ENCODE measurements around the gene PRRC2B.

Gene PRRC2B

DNA sequence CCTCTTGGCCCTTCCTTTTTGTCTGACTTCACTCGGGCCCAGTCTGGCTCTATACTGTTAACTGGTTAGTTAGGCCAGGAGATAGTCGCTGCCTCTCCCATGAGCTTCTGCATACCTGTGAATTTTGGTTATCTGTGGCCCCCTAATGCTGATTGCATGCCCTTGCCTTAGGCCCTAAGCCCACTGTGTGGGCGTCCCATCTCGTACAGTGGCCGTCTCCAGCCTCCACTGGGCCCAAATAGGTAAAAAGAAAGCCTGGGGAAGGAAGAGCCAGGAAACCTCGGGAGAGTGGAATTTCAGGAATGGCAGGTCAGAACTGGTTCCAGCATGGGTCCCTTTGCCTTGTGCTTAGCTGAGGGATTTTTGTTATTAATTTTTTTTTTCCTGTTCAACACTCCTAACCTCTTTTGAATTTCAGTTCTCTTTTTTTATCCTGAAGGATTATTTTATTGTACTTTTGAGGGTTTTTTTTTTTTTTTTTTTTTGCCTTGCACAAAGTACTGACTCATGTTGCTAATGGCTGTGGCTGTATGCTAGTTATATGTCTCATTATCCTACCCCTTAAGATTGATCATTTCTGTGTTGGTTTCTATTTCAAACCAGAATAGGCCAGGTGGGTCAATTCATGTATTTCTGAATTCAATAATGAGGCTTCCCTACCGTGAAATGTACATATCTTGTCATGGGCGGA is 3.4 kb downstream of the PRRC2B start:
- peaks cover 19% of the 10 kb centered on the region for H3K36me3 ChIP-seq (ENCODE audit: insufficient read depth, insufficient read length, low read length)
- no peaks in the 10 kb centered on the region for H3K27me3 ChIP-seq (ENCODE audit: insufficient read depth, insufficient read length)
- peak overlapping the region; percentile 81 for H3K9ac ChIP-seq (ENCODE audit: insufficient read length, low read depth)
- no peak for DNase-seq (ENCODE audit: low read depth, low spot score)
- H3K9me3 ChIP-seq (ENCODE audit: insufficient read depth, low read length), result no peaks in the 10 kb centered on the region
- peak overlapping the region; percentile 27 for H3K4me3 ChIP-seq (ENCODE audit: insufficient read length, low read depth)
- TF ChIP-seq SUZ12 (IDR thresholded peaks at IDR 0.05; ENCODE audit: extremely low read depth, insufficient read depth, insufficient read length) (no peak), ZNF274 (IDR thresholded peaks at IDR 0.05; ENCODE audit: low read depth, low read length) (no peak), YY1 (IDR thresholded peaks at IDR 0.05; ENCODE audit: insufficient read depth, insufficient read length) (no peak)
- peaks cover 12% of the 10 kb centered on the region for H3K4me1 ChIP-seq (ENCODE audit: insufficient read depth, insufficient read length)

DNA sequence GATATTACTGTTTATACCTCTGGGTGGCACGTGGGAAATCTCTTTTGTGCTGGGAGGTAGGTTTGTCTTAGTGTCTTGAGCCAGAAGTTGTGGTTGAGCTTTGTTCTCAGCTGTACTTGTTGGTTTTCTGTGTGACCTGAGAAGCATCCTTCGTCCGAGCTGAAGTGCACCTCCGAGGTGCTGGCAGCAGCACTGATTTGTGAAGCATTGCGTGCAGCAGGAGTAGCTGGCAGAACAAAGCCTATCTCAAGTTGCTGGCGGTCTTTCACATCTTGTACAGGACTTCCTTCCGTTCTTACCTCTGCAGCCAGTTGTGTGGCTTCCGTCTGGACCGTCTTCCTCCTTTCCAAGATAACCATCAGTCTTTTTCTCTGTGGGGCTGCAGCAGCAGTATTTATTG is 4.3 kb downstream of the PRRC2B start:
- TF ChIP-seq SUZ12 (IDR thresholded peaks at IDR 0.05; ENCODE audit: extremely low read depth, insufficient read depth, insufficient read length) (no peak), ZNF274 (IDR thresholded peaks at IDR 0.05; ENCODE audit: low read depth, low read length) (no peak), YY1 (IDR thresholded peaks at IDR 0.05; ENCODE audit: insufficient read depth, insufficient read length) (no peak)
- Histone ChIP-seq H3K36me3 (ENCODE audit: insufficient read depth, insufficient read length, low read length) (peaks cover 23% of the 10 kb centered on the region), H3K9ac (ENCODE audit: insufficient read length, low read depth) (no peak overlapping the region), H3K4me3 (ENCODE audit: insufficient read length, low read depth) (no peak overlapping the region), H3K9me3 (ENCODE audit: insufficient read depth, low read length) (no peaks in the 10 kb centered on the region), H3K27me3 (ENCODE audit: insufficient read depth, insufficient read length) (no peaks in the 10 kb centered on the region), H3K4me1 (ENCODE audit: insufficient read depth, insufficient read length) (peaks cover 18% of the 10 kb centered on the region)
- DNase-seq (ENCODE audit: low read depth, low spot score), result no peak

DNA sequence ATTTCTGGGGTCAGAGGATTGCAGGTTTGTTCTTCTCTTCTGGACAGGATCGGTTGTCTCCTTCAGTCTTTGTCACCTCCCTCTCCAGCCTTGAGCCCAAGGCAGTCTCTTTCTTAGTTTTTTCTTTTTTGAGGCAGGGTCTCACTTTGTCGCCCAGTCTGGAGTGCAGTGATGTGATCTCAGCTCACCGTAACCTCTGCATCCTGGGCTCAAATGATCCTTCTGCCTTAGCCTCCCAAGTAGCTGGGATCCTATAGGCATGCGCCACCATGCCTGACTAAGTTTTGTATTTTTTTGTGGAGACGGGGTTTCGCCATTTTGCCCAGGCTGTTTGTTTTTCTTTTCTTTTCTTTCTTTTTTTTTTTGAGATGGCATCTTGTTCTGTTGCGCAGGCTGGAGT is 6.1 kb downstream of the PRRC2B start:
- DNase-seq (ENCODE audit: low read depth, low spot score), result no peak
- Histone ChIP-seq H3K4me3 (ENCODE audit: insufficient read length, low read depth) (no peak overlapping the region), H3K27me3 (ENCODE audit: insufficient read depth, insufficient read length) (no peaks in the 10 kb centered on the region), H3K36me3 (ENCODE audit: insufficient read depth, insufficient read length, low read length) (peaks cover 23% of the 10 kb centered on the region), H3K9me3 (ENCODE audit: insufficient read depth, low read length) (no peaks in the 10 kb centered on the region), H3K4me1 (ENCODE audit: insufficient read depth, insufficient read length) (peaks cover 20% of the 10 kb centered on the region), H3K9ac (ENCODE audit: insufficient read length, low read depth) (no peak overlapping the region)
- TF ChIP-seq ZNF274 (IDR thresholded peaks at IDR 0.05; ENCODE audit: low read depth, low read length), result no peak
- TF ChIP-seq SUZ12 (IDR thresholded peaks at IDR 0.05; ENCODE audit: extremely low read depth, insufficient read depth, insufficient read length), result no peak
- no peak for TF ChIP-seq YY1 (IDR thresholded peaks at IDR 0.05; ENCODE audit: insufficient read depth, insufficient read length)

DNA sequence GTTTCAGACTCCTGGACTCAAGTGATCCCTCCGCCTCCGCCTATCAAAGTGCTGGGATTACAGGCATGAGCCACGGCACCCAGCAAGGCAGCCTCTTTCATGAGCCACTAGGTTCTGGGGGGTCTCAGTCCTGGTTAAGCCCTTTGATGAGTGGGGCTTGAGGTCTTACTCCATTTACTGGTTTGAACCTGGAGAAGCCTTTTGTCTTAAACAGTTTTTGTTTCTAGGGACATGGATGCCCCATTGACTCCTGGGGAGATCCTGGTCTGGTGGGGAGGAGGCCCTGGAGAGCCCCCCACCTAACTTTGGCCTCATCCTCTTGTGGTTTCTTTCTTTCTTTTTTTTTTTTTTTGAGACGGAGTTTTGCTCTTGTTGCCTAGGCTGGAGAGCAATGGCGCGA is 6.7 kb downstream of the PRRC2B start:
- no peak for TF ChIP-seq SUZ12 (IDR thresholded peaks at IDR 0.05; ENCODE audit: extremely low read depth, insufficient read depth, insufficient read length)
- no peak for TF ChIP-seq ZNF274 (IDR thresholded peaks at IDR 0.05; ENCODE audit: low read depth, low read length)
- TF ChIP-seq YY1 (IDR thresholded peaks at IDR 0.05; ENCODE audit: insufficient read depth, insufficient read length), result no peak
- Histone ChIP-seq H3K27me3 (ENCODE audit: insufficient read depth, insufficient read length) (no peaks in the 10 kb centered on the region), H3K4me1 (ENCODE audit: insufficient read depth, insufficient read length) (peaks cover 23% of the 10 kb centered on the region), H3K4me3 (ENCODE audit: insufficient read length, low read depth) (no peak overlapping the region), H3K36me3 (ENCODE audit: insufficient read depth, insufficient read length, low read length) (peaks cover 17% of the 10 kb centered on the region), H3K9me3 (ENCODE audit: insufficient read depth, low read length) (no peaks in the 10 kb centered on the region), H3K9ac (ENCODE audit: insufficient read length, low read depth) (no peak overlapping the region)
- no peak for DNase-seq (ENCODE audit: low read depth, low spot score)

DNA sequence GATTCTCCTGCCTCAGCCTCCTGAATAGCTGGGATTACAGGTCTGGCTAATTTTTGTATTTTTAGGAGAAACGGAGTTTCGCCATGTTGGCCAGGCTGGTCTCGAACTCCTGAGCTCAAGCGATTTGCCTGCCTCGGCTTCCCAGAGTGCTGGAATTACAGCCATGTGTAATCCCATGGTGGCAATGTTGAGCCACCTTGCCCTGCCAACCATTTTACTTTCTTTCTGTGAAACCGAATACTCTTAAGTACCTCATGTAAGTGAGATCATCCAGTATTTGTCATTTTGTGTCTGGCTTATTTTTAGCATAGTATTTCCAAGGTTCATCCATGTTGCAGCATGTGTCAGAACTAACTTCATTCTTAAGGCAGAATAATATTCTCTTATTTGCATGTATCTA is 8.2 kb downstream of the PRRC2B start:
- Histone ChIP-seq H3K4me3 (ENCODE audit: insufficient read length, low read depth) (no peak overlapping the region), H3K27me3 (ENCODE audit: insufficient read depth, insufficient read length) (no peaks in the 10 kb centered on the region), H3K4me1 (ENCODE audit: insufficient read depth, insufficient read length) (peaks cover 34% of the 10 kb centered on the region), H3K36me3 (ENCODE audit: insufficient read depth, insufficient read length, low read length) (peaks cover 24% of the 10 kb centered on the region), H3K9me3 (ENCODE audit: insufficient read depth, low read length) (no peaks in the 10 kb centered on the region), H3K9ac (ENCODE audit: insufficient read length, low read depth) (no peak overlapping the region)
- TF ChIP-seq YY1 (IDR thresholded peaks at IDR 0.05; ENCODE audit: insufficient read depth, insufficient read length) (no peak), SUZ12 (IDR thresholded peaks at IDR 0.05; ENCODE audit: extremely low read depth, insufficient read depth, insufficient read length) (no peak), ZNF274 (IDR thresholded peaks at IDR 0.05; ENCODE audit: low read depth, low read length) (no peak)
- no peak for DNase-seq (ENCODE audit: low read depth, low spot score)

DNA sequence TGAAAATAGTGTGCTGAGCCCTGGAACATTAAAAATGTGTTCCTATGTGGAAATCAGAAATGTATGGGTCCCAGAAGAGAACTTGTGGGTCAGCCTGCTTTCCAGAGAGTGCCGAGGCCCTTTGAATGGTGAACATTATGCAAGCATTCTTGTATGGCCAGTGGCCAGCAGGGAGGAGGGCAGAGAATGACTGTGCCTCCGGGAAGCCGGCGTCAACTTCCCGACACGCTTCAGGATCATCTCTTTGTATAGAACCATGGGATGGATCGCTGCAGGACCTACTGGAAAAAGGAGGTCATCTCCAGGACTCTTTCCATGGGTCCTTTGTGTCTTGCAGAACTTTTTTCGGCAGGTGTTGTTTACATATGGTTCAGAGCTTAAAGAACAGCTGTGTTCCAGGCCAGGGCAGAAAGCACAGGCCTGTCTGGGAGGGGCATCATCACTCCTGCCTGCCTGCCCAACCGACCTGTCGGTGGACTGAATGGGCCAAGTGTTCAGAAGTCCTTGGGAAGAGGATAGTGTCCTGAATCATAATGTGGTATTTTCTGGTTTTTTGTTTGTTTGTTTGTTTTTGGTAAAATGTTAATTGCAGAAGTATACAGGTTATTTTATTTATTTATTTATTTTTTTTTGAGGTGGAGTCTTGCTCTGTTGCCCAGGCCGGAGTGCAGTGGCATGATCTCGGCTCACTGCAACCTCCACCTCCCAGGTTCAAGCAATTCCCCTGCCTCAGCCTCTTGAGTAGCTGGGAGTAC is 9.0 kb downstream of the PRRC2B start:
- H3K9ac ChIP-seq (ENCODE audit: insufficient read length, low read depth), result no peak overlapping the region
- H3K4me3 ChIP-seq (ENCODE audit: insufficient read length, low read depth), result no peak overlapping the region
- peaks cover 22% of the 10 kb centered on the region for H3K36me3 ChIP-seq (ENCODE audit: insufficient read depth, insufficient read length, low read length)
- H3K9me3 ChIP-seq (ENCODE audit: insufficient read depth, low read length), result no peaks in the 10 kb centered on the region
- H3K27me3 ChIP-seq (ENCODE audit: insufficient read depth, insufficient read length), result no peaks in the 10 kb centered on the region
- no peak for TF ChIP-seq SUZ12 (IDR thresholded peaks at IDR 0.05; ENCODE audit: extremely low read depth, insufficient read depth, insufficient read length)
- TF ChIP-seq ZNF274 (IDR thresholded peaks at IDR 0.05; ENCODE audit: low read depth, low read length), result no peak
- TF ChIP-seq YY1 (IDR thresholded peaks at IDR 0.05; ENCODE audit: insufficient read depth, insufficient read length), result no peak
- peaks cover 38% of the 10 kb centered on the region for H3K4me1 ChIP-seq (ENCODE audit: insufficient read depth, insufficient read length)
- no peak for DNase-seq (ENCODE audit: low read depth, low spot score)

DNA sequence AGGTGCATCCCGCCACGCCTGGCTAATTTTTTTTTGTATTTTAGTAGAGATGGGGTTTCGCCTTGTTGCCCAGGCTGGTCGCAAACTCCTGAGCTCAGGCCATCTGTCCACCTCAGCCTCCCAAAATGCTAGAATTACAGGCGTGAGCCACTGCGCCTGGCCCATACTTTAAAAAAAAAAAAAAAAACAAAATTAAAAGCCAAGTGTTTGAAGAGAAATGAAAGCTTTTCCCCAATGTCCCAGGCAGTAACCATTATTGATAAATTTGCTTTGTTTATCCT is 9.5 kb downstream of the PRRC2B start:
- H3K9me3 ChIP-seq (ENCODE audit: insufficient read depth, low read length), result no peaks in the 10 kb centered on the region
- H3K4me1 ChIP-seq (ENCODE audit: insufficient read depth, insufficient read length), result peaks cover 32% of the 10 kb centered on the region
- no peaks in the 10 kb centered on the region for H3K27me3 ChIP-seq (ENCODE audit: insufficient read depth, insufficient read length)
- no peak overlapping the region for H3K9ac ChIP-seq (ENCODE audit: insufficient read length, low read depth)
- H3K36me3 ChIP-seq (ENCODE audit: insufficient read depth, insufficient read length, low read length), result peaks cover 17% of the 10 kb centered on the region
- TF ChIP-seq YY1 (IDR thresholded peaks at IDR 0.05; ENCODE audit: insufficient read depth, insufficient read length) (no peak), ZNF274 (IDR thresholded peaks at IDR 0.05; ENCODE audit: low read depth, low read length) (no peak), SUZ12 (IDR thresholded peaks at IDR 0.05; ENCODE audit: extremely low read depth, insufficient read depth, insufficient read length) (no peak)
- no peak overlapping the region for H3K4me3 ChIP-seq (ENCODE audit: insufficient read length, low read depth)
- no peak for DNase-seq (ENCODE audit: low read depth, low spot score)
